ENCODE results near the gene ETNPPL. TPM values are rescaled to one million over a fixed set of nuclear protein-coding genes. Genes with fewer than 3 reads are reported as not detected.

ETNPPL gene
- total and polyA plus RNA-seq, 4 donors, result 0.08 TPM; not detected in 3

DNA sequence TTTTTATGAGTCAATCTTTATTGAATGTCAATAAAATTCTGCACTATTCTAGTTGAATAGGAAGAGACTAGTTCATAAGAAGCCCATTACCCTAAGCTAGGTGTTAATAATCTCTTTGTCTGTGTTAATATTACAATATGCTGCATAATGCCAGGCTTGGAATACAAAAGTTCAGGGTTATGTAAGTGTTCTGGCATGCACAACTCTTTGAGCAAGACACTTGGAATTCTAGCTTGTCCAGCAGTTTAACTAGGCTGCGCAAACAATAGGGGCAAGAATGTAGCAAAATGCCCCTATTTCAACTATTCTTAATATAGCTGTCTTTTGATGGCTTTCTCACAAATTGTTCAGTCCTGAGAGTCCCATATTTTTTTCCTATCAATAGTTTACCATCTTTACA lies 31.3 kb upstream of the ETNPPL start:
- no peaks in the 10 kb centered on the region for H3K27me3 ChIP-seq (ENCODE audit: control insufficient read depth in 3 of 3, insufficient read depth in 3 of 3, low read length in 2 of 3)
- H3K36me3 ChIP-seq (ENCODE audit: control insufficient read depth in 4 of 4, insufficient read depth in 4 of 4, low read length in 4 of 4), result no peaks in the 10 kb centered on the region
- ATAC-seq (ENCODE audit: insufficient read depth, low FRiP score) (no peak), DNase-seq (peak in 2 of 3 donors; percentile 15 to 49)
- WGBS, 2 donors, result 62 to 80% methylated on average over 1 of the region's 1 CpG
- no peak overlapping the region for H3K4me3 ChIP-seq
- H3K27ac ChIP-seq (ENCODE audit: low read depth in 1 of 2, low read length in 1 of 2), result no peak overlapping the region
- H3K4me1 ChIP-seq (ENCODE audit: control insufficient read depth in 5 of 5, insufficient read depth in 5 of 5, low read length in 5 of 5), result peaks cover 0 to 6% (median 0%) of the 10 kb centered on the region in 5 donors
- TF ChIP-seq, protein P1, sequence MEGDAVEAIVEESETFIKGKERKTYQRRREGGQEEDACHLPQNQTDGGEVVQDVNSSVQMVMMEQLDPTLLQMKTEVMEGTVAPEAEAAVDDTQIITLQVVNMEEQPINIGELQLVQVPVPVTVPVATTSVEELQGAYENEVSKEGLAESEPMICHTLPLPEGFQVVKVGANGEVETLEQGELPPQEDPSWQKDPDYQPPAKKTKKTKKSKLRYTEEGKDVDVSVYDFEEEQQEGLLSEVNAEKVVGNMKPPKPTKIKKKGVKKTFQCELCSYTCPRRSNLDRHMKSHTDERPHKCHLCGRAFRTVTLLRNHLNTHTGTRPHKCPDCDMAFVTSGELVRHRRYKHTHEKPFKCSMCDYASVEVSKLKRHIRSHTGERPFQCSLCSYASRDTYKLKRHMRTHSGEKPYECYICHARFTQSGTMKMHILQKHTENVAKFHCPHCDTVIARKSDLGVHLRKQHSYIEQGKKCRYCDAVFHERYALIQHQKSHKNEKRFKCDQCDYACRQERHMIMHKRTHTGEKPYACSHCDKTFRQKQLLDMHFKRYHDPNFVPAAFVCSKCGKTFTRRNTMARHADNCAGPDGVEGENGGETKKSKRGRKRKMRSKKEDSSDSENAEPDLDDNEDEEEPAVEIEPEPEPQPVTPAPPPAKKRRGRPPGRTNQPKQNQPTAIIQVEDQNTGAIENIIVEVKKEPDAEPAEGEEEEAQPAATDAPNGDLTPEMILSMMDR (IDR thresholded peaks at IDR 0.05; ENCODE audit: control extremely low read depth, extremely low read depth), result no peak
- H3K9me3 ChIP-seq (ENCODE audit: control insufficient read depth in 4 of 4, insufficient read depth in 3 of 4, low read length in 3 of 4), result no peaks in the 10 kb centered on the region
- no peak overlapping the region for H3K9ac ChIP-seq (ENCODE audit: insufficient read depth in 1 of 2, low read length in 2 of 2)

DNA sequence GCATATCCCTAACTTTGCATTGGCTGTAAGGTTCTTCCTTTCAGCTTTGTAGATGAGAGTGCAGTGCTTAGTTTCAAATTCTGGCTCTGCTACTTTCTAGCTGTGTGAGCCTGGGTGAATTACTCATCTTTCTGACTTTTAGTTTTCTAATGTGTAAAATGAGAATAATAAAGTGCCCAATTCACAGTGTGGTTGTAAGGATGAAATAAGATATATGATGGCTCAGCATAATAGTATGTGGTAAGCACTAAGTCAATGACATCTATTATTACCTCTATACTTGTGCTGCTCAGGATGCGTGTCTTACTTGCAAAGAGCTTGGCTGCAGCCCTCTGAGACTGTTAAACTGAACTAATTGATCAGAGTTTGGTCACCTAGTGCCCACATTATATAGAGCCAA lies 30.6 kb upstream of the ETNPPL start:
- ATAC-seq (ENCODE audit: insufficient read depth, low FRiP score), result no peak
- Histone ChIP-seq H3K27me3 (ENCODE audit: control insufficient read depth in 3 of 3, insufficient read depth in 3 of 3, low read length in 2 of 3) (no peaks in the 10 kb centered on the region), H3K4me1 (ENCODE audit: control insufficient read depth in 5 of 5, insufficient read depth in 5 of 5, low read length in 5 of 5) (peaks cover 0 to 6% (median 0%) of the 10 kb centered on the region in 5 donors), H3K9me3 (ENCODE audit: control insufficient read depth in 4 of 4, insufficient read depth in 3 of 4, low read length in 3 of 4) (no peaks in the 10 kb centered on the region), H3K9ac (ENCODE audit: insufficient read depth in 1 of 2, low read length in 2 of 2) (no peak overlapping the region), H3K4me3 (no peak overlapping the region), H3K36me3 (ENCODE audit: control insufficient read depth in 4 of 4, insufficient read depth in 4 of 4, low read length in 4 of 4) (no peaks in the 10 kb centered on the region), H3K27ac (ENCODE audit: low read depth in 1 of 2, low read length in 1 of 2) (no peak overlapping the region)
- DNase-seq, result no peak
- 85 to 94% methylated on average over 1 of the region's 1 CpG for WGBS, 2 donors
- TF ChIP-seq, protein P1 (IDR thresholded peaks at IDR 0.05; ENCODE audit: control extremely low read depth, extremely low read depth), result no peak

DNA sequence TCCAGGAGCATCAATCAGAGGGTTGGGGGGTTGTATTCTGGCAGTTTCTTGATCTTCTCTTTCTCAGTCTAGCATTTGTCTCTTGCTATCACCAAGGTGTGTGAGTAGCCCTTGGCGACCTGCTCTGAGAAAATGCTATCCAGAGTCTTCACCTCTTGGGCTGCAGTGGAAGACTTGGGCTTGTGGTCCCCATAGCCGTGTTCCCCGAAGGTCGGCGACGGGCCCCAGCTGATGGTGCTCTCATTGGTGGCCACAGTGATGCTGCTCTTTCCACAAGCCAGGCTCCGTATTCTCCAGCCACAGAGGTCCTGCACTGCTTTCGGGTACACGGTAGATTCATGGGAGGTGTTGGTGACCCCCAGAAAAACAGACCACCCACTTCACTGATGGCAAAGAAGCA lies 25.9 kb upstream of the ETNPPL start:
- DNase-seq, result no peak
- ATAC-seq (ENCODE audit: insufficient read depth, low FRiP score), result no peak
- TF ChIP-seq, protein P1 (IDR thresholded peaks at IDR 0.05; ENCODE audit: control extremely low read depth, extremely low read depth), result no peak
- Histone ChIP-seq H3K27ac (ENCODE audit: low read depth in 1 of 2, low read length in 1 of 2) (no peak overlapping the region), H3K4me3 (no peak overlapping the region), H3K36me3 (ENCODE audit: control insufficient read depth in 4 of 4, insufficient read depth in 4 of 4, low read length in 4 of 4) (no peaks in the 10 kb centered on the region), H3K4me1 (ENCODE audit: control insufficient read depth in 5 of 5, insufficient read depth in 5 of 5, low read length in 5 of 5) (no peaks in the 10 kb centered on the region), H3K27me3 (ENCODE audit: control insufficient read depth in 3 of 3, insufficient read depth in 3 of 3, low read length in 2 of 3) (no peaks in the 10 kb centered on the region), H3K9me3 (ENCODE audit: control insufficient read depth in 4 of 4, insufficient read depth in 3 of 4, low read length in 3 of 4) (no peaks in the 10 kb centered on the region), H3K9ac (ENCODE audit: insufficient read depth in 1 of 2, low read length in 2 of 2) (no peak overlapping the region)
- WGBS, 2 donors, result 96 to 98% methylated on average over 9 of the region's 9 CpGs

DNA sequence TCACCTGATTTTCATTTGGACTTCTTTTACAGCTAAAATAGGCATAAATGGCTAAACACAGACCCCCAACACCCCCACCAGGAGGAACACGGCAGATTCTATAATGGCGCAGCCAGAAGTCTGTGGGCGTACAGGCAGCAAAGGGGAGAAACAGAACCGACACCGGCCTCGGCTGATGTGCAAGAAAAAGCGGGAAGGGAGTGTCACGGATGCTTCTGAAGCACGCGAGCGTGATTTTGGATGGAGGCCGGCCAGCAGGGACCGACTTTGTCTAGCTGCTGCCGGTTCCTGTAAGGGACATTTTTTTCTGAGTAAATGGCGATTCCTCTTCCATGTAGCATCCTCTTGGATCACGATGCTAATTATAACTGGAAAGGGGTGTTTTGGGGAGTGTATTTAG lies 24.9 kb upstream of the ETNPPL start:
- no peak overlapping the region for H3K27ac ChIP-seq (ENCODE audit: low read depth in 1 of 2, low read length in 1 of 2)
- ATAC-seq (ENCODE audit: insufficient read depth, low FRiP score) (no peak), DNase-seq (no peak)
- no peaks in the 10 kb centered on the region for H3K4me1 ChIP-seq (ENCODE audit: control insufficient read depth in 5 of 5, insufficient read depth in 5 of 5, low read length in 5 of 5)
- no peaks in the 10 kb centered on the region for H3K27me3 ChIP-seq (ENCODE audit: control insufficient read depth in 3 of 3, insufficient read depth in 3 of 3, low read length in 2 of 3)
- no peak overlapping the region for H3K4me3 ChIP-seq
- no peak overlapping the region for H3K9ac ChIP-seq (ENCODE audit: insufficient read depth in 1 of 2, low read length in 2 of 2)
- no peaks in the 10 kb centered on the region for H3K36me3 ChIP-seq (ENCODE audit: control insufficient read depth in 4 of 4, insufficient read depth in 4 of 4, low read length in 4 of 4)
- WGBS, 2 donors, result 95% methylated on average over 16 of the region's 16 CpGs
- TF ChIP-seq, protein P1 (IDR thresholded peaks at IDR 0.05; ENCODE audit: control extremely low read depth, extremely low read depth), result no peak
- H3K9me3 ChIP-seq (ENCODE audit: control insufficient read depth in 4 of 4, insufficient read depth in 3 of 4, low read length in 3 of 4), result no peaks in the 10 kb centered on the region
